B cell (primary cell): ENCODE data around the gene PTEN. TPM values are rescaled to one million over a fixed set of nuclear protein-coding genes. Genes with fewer than 3 reads are reported as not detected.

Experiments used
- ATAC-seq: fragments of 200-7000 bp; cut with Tn5 transposase; one replicate; pipeline ENCODE4 v1.10.0; 2021; ENCODE audit warnings: low read depth, mild to moderate bottlenecking, moderate number of reproducible peaks, moderate library complexity
- CTCF ChIA-PET: fragments of 350-600 bp; sonication (Branson Sonifier 250); formaldehyde crosslinking; loops from one replicate; lab custom pipeline; 2021; ENCODE audit warnings: antibody characterized with exemption, inconsistent platforms; lab: Charles Lee
- POLR2A ChIA-PET: fragments of 350-600 bp; sonication (Branson Sonifier 250); formaldehyde crosslinking; loops from one replicate; lab custom pipeline; 2021; ENCODE audit warnings: antibody characterized with exemption; lab: Charles Lee
- DNase-seq: peaks from one replicate; pipeline ENCODE4 v3.0.0; 2013
- H2AFZ ChIP-seq: 2 replicates; pipeline ENCODE4 v1.6.1; 2012; ENCODE audit warnings: mild to moderate bottlenecking, low read depth, low read length; ENCODE audit not compliant: insufficient read depth, poor library complexity, severe bottlenecking
- H3K27ac ChIP-seq, 2 donors: 1 replicate in 1 of 2; 2 replicates in 1 of 2; pipeline ENCODE4 v1.5.1; 2012 to 2013; ENCODE audit warnings: low read length in 2 of 2, mild to moderate bottlenecking in 2 of 2, moderate library complexity in 1 of 2
- H3K27me3 ChIP-seq, 4 experiments: fragments of 200-600 bp in 1 of 4; sonication (generic) in 1 of 4; replicated peaks in 1 of 4; 1 replicate in 2 of 4; 2 replicates in 2 of 4; pipeline versions ENCODE4 v1.6.1 to v1.7.0; 2013 to 2016; ENCODE audit warnings: low read length in 3 of 4, mild to moderate bottlenecking in 2 of 4, mixed read lengths in 1 of 4, moderate library complexity in 1 of 4; ENCODE audit not compliant: insufficient read depth in 4 of 4, control insufficient read depth in 3 of 4; ENCODE audit errors: control extremely low read depth in 1 of 4
- H3K36me3 ChIP-seq, 2 experiments: replicated peaks in 1 of 2; 1 replicate in 1 of 2; 2 replicates in 1 of 2; pipeline versions ENCODE4 v1.6.1 to v1.7.1; 2013; ENCODE audit warnings: low read length in 1 of 2; ENCODE audit not compliant: insufficient read depth in 2 of 2, control insufficient read depth in 1 of 2; ENCODE audit errors: control extremely low read depth in 1 of 2, extremely low read depth in 1 of 2
- H3K4me1 ChIP-seq, 2 donors: fragments of 200-600 bp in 1 of 2; sonication (generic) in 1 of 2; 1 replicate in 1 of 2; 2 replicates in 1 of 2; pipeline versions ENCODE4 v1.5.1 to v1.6.1; 2013 to 2017; ENCODE audit warnings: low read length in 2 of 2; ENCODE audit not compliant: control insufficient read depth in 2 of 2, insufficient read depth in 2 of 2
- H3K4me2 ChIP-seq: replicated peaks from 2 replicates; pipeline ENCODE3; 2012; ENCODE audit warnings: mild to moderate bottlenecking, low read depth, low read length; ENCODE audit not compliant: poor library complexity, severe bottlenecking
- H3K4me3 ChIP-seq, 5 experiments: fragments of 200-600 bp in 1 of 5; sonication (generic) in 1 of 5; 1 replicate in 3 of 5; 2 replicates in 2 of 5; pipeline versions ENCODE4 v1.5.1 to v1.7.0; 2011 to 2016; ENCODE audit warnings: low read length in 4 of 5, mild to moderate bottlenecking in 4 of 5, low read depth in 2 of 5, control low read depth in 1 of 5, moderate library complexity in 1 of 5; ENCODE audit not compliant: insufficient read depth in 1 of 5; ENCODE audit errors: control extremely low read depth in 1 of 5, extremely low read depth in 1 of 5
- H3K79me2 ChIP-seq: fragments of 200-600 bp; sonication (generic); one replicate; pipeline ENCODE4 v1.6.0; 2016; ENCODE audit warnings: low read length; ENCODE audit not compliant: control insufficient read depth, insufficient read depth
- H3K9ac ChIP-seq: fragments of 200-600 bp; sonication (generic); 2 replicates; pipeline ENCODE4 v1.6.1; 2017; ENCODE audit warnings: mild to moderate bottlenecking, low read length, moderate library complexity
- H3K9me3 ChIP-seq, 3 donors: one replicate each; pipeline versions ENCODE4 v1.6.1 to v1.7.1; 2013; ENCODE audit warnings: low read length in 2 of 3; ENCODE audit not compliant: control insufficient read depth in 2 of 3, insufficient read depth in 1 of 3; ENCODE audit errors: control extremely low read depth in 1 of 3
- H4K20me1 ChIP-seq: 2 replicates; pipeline ENCODE4 v1.6.0; 2012; ENCODE audit warnings: mild to moderate bottlenecking, low read length; ENCODE audit not compliant: insufficient read depth, control insufficient read depth, poor library complexity, severe bottlenecking
- H3K27ac Mint-ChIP-seq: one replicate; pipeline ENCODE4 v1.8.0; 2021; ENCODE audit warnings: mixed read lengths
- H3K27me3 Mint-ChIP-seq: one replicate; pipeline ENCODE4 v1.8.0; 2021; ENCODE audit warnings: mixed read lengths
- H3K4me1 Mint-ChIP-seq: one replicate; pipeline ENCODE4 v1.8.0; 2021; ENCODE audit warnings: mixed read lengths
- H3K4me3 Mint-ChIP-seq: one replicate; pipeline ENCODE4 v1.8.0; 2021; ENCODE audit warnings: mixed read lengths
- H3K9me3 Mint-ChIP-seq: one replicate; pipeline ENCODE4 v1.8.0; 2022; ENCODE audit warnings: mixed read lengths; ENCODE audit not compliant: insufficient read depth
- CTCF ChIP-seq: fragments of 200-600 bp; IDR thresholded peaks from one replicate; pipeline ENCODE4 v1.8.0; 2022; ENCODE audit warnings: antibody characterized with exemption, mild to moderate bottlenecking
- EZH2 ChIP-seq: IDR thresholded peaks from 2 replicates; pipeline ENCODE4 v1.6.1; 2012; ENCODE audit warnings: borderline replicate concordance, low read depth, mild to moderate bottlenecking, moderate library complexity, low read length; ENCODE audit not compliant: insufficient read depth, poor library complexity, severe bottlenecking
- WGBS: methylation state at CpG from one replicate; pipeline ENCODE4 v1.1.5; 2013; ENCODE audit warnings: missing lambda C conversion rate; ENCODE audit not compliant: insufficient coverage; 5-methylcytosine and 5-hydroxymethylcytosine counted together
- intact Hi-C: fragments of 100-400 bp; cut with micrococcal nuclease; formaldehyde crosslinking; loops from one replicate; pipeline ENCODE4 v1.10.0; 2022
- polyA plus RNA-seq: library from polyadenylated mRNA; depleted of rRNA; stranded (reverse); fragments of >200 nt; gene quantifications from 2 replicates; pipeline ENCODE4 v1.2.3, GENCODE V29; 2012
- total RNA-seq, 2 donors: library from RNA; stranded (reverse); fragments of 120-200 nt in 1 of 2; gene quantifications; 1 replicate in 1 of 2; 2 replicates in 1 of 2; pipeline versions ENCODE4 v1.2.3 to v1.2.4, GENCODE V29; 2013 to 2022

Gene PTEN
- total and polyA plus RNA-seq, 2 donors (not counting 1 experiment from before 2014, with no cell fraction given), result 15.2 to 114 TPM

GRCh38 chr10:87923233-87923632 lies 59.8 kb downstream of the PTEN start:
- H3K4me2 ChIP-seq, result peak overlapping the region; percentile 39
- peaks cover 0 to 13% (median 0%) of the 10 kb centered on the region in 3 donors for H3K9me3 ChIP-seq
- no peak overlapping the region for H2AFZ ChIP-seq
- DNase-seq (peak; percentile 14), ATAC-seq (no peak)
- no peak overlapping the region for H3K4me3 ChIP-seq
- Mint-ChIP-seq H3K27me3 (no peaks in the 10 kb centered on the region), H3K4me1 (peaks cover 78% of the 10 kb centered on the region), H3K27ac (peak overlapping the region; percentile 70), H3K9me3 (no peaks in the 10 kb centered on the region), H3K4me3 (peak overlapping the region; percentile 52)
- WGBS, result 100% methylated on average over 4 of the region's 4 CpGs
- ChIA-PET CTCF (interaction anchor here (1.3 kb wide), 1 partner anchor 191 kb away, joined by 3 read pairs; no protein-coding TSS in a partner anchor), POLR2A (no interaction called here)
- H4K20me1 ChIP-seq, result peaks cover 11% of the 10 kb centered on the region
- peak overlapping the region; percentile 46 to 79 for H3K27ac ChIP-seq
- peak overlapping the region; percentile 17 for H3K9ac ChIP-seq
- peaks cover 22 to 70% of the 10 kb centered on the region in 2 donors for H3K4me1 ChIP-seq
- peaks cover 100% of the 10 kb centered on the region for H3K79me2 ChIP-seq
- TF ChIP-seq EZH2 (no peak), CTCF (no peak)
- no peaks in the 10 kb centered on the region for H3K27me3 ChIP-seq
- intact Hi-C loops, result no loop called here
- H3K36me3 ChIP-seq, result peaks cover 4 to 25% of the 10 kb centered on the region in 2 experiments

- TF ChIP-seq EZH2 (no peak), CTCF (no peak)
- Histone ChIP-seq H3K27me3 (no peaks in the 10 kb centered on the region), H3K4me2 (peak overlapping the region; percentile 10), H3K36me3 (peaks cover 3 to 25% of the 10 kb centered on the region in 2 experiments), H3K4me3 (no peak overlapping the region), H3K4me1 (peaks cover 22 to 79% of the 10 kb centered on the region in 2 donors), H3K27ac (peak overlapping the region in 1 of 2 donors; percentile 34), H3K79me2 (peaks cover 100% of the 10 kb centered on the region), H3K9me3 (peaks cover 0 to 10% (median 0%) of the 10 kb centered on the region in 3 donors), H3K9ac (no peak overlapping the region), H4K20me1 (peaks cover 21% of the 10 kb centered on the region), H2AFZ (no peak overlapping the region)
- no peaks in the 10 kb centered on the region for H3K27me3 Mint-ChIP-seq
- DNase-seq (no peak), ATAC-seq (no peak)
- POLR2A ChIA-PET, result no interaction called here
- 100% methylated on average over 1 of the region's 2 CpGs for WGBS
- CTCF ChIA-PET, result no interaction called here
- peaks cover 81% of the 10 kb centered on the region for H3K4me1 Mint-ChIP-seq
- H3K27ac Mint-ChIP-seq, result peak overlapping the region; percentile 37
- H3K9me3 Mint-ChIP-seq, result no peaks in the 10 kb centered on the region
- intact Hi-C loops, result loop anchor here (2.0 to 5.0 kb wide), 2 partner anchors 15 to 63 kb away; partner anchors contain the start of genes KLLN and PTEN
- H3K4me3 Mint-ChIP-seq, result no peak overlapping the region
Observed at GRCh38 chr10:87925570-87925969, 62.1 kb downstream of the PTEN start.
